Raji (cell line): Measurements from ENCODE around the gene USP48.

Experiments used
- POLR2A ChIP-seq: IDR thresholded peaks from 2 replicates; pipeline ENCODE4 v1.6.1; 2011; ENCODE audit warnings: low read depth, low read length, control low read depth; ENCODE audit not compliant: insufficient read depth

Gene USP48

DNA sequence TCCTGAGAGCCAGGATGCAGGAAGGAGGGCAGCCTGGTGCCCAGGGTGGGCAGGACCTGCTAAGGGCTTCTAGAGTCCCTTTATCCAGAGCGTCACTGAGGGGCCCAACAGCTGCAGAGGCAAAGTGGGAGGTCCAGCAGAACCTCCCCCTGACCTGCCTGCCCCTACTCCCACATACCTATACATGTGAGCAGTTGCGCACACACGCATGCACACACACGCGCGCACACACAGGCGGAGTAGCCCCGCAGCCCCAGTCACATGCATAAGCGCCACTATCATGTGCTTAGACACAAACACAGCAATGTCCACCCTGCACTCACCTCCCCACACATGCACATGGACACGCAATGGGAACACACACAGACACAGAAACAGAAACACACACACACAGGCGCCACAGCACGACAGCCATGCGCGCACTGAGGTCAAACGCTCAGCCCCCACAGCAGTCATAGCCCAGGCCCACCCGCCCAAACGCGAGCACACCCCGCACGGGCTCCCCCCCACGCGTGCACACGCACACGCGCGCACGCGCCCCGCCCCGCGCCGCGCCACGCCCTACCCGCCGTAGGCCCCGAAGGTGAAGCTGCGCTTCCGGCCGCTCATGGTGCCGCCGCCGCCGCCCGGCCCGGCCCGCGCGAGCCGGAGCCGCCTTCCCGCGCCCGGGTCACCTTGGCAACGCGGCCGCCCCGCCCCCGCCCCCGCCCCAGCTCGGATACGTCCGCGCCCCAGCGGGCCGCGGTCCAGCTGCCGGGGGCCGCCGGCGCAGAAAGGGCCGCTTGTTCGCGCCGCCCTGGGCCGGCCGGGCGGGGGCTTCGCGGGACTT lies 131.5 kb downstream of the USP48 start:
- no peak for TF ChIP-seq POLR2A

DNA sequence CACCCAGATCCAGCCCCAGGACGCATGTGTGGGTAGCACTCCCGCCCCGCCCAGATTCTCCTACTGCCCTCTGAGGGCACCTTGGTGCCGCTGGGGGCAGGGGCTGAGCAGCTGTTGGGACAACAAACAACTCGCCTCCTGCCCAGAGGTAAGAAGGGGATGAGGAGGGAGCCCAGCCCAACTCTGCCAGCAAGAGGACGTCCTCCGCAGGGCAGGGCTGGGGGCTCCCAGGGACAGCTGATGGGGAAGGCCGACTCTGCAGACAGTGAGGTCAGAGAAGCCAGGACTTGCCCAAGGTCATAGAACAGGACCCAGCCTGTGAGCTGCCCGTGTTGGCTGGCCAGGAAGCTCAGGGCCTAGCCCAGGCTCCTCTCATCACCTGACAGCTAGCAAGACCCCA lies 132.5 kb downstream of the USP48 start:
- no peak for TF ChIP-seq POLR2A

DNA sequence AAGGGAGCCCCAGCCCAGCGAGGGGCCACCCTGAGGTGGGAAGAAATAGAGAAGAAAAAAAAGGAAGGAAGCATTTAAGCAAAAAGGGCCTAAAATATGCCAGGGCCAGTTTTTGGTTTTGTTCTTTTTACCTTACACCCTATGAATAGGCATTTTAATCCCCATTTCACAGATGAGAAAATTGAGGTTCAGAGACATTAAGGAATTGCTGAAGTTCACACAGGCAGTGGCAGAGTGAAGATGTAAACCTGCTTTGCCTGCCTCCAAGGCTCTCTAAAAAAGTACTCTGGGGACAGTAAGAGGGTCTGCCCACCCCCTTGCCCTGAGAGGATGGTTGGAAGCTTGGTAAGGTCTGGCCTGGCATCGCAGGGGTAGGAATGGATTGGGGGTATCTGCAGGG lies 133.6 kb downstream of the USP48 start:
- no peak for TF ChIP-seq POLR2A

DNA sequence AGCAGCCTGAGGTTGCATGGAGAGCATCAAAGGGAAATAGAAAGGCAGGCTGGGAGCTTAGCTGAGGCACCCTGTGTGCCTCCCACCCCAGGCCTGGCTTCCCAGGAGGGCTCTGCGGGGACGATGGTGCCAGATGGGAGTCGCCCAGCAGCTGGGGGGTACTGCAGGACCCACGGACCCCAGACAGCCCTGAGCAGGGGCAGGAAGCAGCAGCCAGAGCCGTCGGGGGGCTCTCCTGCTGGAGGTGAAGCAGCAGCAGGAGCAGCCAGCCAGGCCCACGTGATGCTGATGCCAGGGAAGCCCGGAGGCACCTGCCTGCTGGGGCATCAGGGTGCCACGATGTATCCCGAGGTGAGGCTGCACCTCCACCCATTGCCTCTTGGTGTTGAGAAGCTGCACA lies 134.2 kb downstream of the USP48 start:
- TF ChIP-seq POLR2A: no peak

DNA sequence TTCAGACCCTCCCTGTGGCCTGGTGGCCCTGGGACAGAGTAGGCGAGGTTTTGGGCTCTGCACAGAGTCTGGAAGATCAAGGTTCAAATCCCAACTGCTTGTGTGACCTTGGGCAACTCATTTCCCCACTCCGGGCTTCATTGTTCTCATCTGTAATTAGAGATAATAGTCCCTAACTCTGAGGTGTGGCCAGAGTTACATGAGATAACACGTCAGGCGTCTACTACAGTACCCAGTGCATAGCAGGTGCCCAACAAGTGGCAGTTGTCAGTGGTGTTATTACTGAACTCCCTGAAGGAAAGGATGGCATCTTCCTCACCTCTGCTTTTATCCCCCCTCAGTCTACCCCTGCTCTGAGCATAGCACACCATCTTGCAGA lies 134.6 kb downstream of the USP48 start:
- no peak for TF ChIP-seq POLR2A

DNA sequence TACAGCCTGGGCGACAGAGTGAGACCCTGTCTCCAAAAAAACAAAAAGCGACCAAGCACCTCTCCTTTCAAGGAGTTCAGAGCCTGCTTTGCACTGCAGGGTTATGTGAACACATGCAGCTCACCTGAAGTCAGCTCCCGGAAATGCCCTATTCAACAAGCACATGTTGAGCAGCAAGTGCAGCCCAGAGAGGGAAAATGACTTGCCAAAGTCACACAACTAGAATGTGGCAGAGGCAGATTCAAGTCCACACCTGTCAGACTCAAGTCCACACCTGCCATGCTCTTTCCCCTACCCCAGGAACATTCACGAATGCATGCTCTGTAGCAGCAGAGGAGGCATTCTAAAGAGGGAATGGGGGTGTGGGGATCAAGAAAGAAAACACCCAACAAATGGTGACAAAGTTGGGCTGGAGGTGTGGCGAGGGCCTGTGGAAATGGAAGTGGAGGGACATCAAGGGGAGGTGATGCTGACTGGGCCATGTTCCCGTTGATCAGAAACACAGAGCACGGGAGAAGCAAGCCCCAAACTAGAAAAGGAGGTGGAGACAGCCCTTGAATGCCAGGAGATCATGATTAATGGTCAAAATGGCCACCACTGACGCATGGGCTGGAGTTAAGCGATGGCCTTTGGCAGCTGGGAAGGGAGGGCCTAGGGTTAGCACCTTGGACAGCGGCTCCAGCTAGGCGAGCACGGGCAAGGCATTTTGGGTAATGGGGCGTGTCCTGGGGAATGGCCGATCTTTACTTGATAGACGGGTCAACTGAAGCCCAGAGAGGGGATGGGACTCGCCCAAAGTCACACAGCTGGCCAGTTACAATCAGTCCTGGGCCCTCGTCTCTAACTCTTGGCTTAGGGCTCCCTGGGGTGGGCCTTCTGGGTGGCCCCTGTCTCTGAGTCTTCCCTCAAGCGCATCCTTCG lies 135.3 kb downstream of the USP48 start:
- no peak for TF ChIP-seq POLR2A

DNA sequence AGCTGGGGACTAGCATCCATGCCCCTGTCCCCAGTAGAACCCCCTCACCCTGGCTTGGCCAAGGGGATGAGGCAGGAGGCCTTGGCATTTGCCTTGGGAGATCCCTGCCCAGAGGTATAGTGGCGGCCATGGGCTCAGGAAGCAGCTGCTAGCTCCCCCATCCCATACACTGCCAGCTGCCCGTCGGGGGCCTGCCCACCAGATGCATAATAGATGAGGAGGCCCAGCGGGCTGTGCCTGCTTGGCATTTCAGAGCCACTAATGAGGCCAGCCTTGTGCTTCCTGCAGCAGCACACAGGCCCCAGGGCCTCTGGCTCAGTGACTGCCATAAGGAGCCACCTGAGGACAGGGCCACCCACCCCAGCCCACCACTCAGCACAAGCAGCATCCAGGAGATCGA lies 137.4 kb downstream of the USP48 start:
- TF ChIP-seq POLR2A: no peak

DNA sequence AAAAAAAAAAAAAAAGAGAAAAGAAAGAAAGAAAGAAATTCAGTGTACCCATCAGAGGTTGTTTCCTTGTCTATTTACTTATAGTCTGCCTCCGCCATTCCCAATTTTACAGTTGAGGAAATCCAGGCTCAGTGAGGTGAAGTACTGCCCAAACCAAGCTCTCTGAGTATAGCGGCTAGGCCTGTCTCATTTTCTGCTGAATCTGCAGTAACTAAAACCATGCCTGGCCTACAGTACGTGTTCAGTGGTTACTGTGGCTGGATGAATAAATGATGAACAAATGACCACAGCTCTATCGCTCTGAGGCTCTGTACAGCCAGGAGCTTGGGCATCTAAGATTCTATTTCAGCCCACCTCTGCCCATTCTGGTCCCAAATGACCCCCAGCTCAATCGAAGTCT lies 138.0 kb downstream of the USP48 start:
- TF ChIP-seq POLR2A: no peak

DNA sequence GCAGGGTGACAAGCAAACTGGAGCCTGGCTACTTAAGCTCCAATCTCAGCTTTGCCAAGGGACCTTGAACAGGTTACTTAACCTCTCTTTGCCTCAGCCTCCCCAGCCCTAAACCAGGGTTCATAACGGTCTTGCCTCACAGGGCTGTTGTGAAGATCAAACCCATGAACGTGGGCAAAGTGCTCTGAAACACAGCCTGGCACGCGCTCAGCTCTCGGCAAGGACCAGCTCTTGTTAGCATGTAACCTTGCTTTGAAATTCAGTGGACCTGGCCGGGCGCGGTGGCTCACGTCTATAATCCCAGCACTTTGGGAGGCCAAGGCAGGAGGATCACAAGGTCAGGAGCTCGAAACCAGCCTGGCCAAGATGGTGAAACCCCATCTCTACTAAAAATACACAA lies 138.6 kb downstream of the USP48 start:
- TF ChIP-seq POLR2A: no peak

DNA sequence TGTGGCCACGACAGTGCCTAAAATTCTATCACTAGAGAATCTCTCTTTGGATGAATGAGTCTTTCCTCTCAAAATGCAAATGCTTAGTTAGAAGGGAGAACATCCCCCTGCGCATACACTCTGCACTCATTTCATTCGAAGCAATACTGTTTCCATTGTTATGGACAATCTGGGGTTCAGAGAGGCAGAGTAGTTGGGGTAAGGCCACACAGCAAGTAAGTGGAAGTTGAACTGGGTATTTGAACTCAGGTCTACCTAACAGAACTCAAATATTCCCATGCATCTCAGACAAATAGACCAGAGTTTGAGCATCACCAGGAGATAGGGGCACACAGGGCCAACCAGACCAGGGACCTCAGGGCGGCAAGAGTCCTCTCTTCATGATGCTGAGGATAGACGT lies 139.3 kb downstream of the USP48 start:
- TF ChIP-seq POLR2A: no peak

DNA sequence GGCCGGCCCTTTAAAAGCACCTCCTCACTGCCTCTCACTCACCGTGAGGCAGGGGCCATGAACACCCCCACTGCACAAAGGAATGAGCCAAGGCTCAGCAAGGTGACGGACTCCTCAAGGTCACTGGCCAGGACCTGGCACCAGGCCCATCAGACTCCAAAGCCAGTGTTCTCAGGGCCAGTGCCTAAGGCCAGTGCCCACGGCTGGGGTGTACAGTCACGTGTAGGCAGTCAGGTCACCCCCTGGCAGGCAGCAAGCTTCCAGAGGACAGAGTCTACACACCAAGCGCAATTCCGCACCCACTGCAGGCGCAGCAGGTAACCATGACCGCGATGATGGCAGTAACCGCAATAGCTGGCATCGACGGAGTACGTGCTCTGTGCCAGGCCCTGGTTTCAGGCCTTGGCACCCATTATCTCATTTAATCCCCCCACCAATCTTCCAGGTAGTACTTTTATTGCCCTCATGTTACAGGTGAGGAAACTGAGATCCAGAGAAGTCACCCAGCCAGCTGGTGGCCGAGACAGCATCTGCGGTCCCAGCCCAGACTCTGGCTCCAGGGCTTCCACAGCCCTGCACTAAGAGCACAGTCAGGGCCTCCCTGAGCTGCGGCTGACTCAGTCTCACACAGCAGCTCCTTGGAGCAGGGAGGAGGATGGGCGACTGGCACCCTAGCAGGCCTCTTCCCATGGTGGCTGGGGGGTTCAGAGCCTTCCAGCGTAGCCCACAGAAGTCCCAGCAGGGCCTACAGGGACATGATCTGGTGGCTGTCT lies 140.8 kb downstream of the USP48 start:
- no peak for TF ChIP-seq POLR2A

DNA sequence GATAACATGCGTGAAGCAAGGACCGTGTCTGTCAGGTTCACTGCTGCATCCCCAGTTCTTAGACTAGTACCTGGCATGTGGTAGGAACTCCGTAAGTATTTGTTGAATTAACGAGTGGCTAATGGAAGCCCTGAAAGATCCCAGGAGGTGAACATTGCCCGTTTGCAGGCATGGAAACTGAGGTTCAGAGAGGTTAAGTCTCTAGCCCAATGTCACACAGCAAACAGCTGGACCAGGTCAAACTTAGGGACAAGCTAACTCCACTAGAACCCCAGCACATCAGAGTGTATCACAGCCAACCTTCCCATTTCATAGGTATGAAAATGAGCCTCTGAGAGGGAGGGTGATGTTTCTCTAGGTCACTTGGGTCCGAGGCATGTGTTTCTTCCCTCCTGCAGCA lies 141.4 kb downstream of the USP48 start:
- no peak for TF ChIP-seq POLR2A

DNA sequence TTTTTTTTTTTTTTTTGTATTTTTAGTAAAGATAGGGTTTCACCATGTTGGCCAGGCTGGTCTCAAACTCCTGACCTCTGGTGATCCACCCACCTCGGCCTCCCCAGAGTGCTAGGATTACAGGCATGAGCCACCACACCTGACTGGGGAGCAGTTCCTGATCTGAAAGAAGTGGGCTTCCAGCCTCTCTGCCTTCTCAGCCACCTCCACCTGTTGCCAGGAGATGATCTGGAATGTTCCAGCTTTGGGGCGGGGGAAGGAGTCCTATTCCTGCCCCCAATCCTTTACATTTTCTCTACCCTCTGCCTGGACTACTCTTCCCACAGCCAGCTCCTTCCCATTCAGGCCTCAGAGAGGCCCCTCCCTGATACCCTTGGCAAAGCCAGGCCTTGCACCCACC lies 141.9 kb downstream of the USP48 start:
- no peak for TF ChIP-seq POLR2A

DNA sequence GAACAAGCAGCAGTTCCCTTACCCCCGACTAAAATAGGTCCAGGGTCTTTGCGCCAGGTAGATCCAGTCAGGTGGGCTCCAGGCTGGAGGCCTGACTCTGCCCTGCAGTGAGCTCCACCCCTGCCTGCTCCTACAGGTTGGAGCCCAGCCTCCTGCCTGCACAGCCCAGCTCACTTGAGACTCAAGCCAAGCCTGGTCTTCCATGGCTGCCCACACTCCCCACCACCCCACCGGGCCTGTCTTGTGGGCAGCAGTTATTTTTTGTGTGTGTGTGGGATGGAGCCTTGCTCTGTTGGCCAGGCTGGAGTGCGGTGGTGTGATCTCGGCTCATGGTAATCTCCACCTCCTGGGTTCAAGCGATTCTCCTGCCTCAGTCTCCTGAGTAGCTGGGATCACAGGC lies 142.3 kb downstream of the USP48 start:
- TF ChIP-seq POLR2A: no peak

DNA sequence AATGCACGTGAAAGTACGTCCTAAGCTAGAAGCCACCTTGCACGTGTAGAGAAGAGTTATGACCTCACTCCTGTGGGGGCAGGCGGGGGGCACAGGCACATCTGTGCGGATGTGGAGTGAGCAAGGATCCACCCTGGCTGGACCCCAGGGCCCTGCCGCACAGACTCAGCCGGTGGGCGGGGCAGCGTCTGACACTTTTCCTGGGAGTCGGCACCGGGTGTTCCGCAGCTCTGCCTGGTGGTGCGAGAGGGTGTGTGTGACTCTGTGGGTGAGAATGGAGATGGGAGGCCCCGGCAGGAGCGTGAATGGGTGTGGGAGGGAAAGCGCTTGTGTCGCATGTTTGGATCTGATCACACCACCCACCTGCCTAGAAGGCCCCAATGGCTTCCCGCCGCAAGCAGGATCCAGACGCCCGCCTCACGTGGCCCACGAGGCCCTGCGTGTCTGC lies 143.3 kb downstream of the USP48 start:
- no peak for TF ChIP-seq POLR2A

DNA sequence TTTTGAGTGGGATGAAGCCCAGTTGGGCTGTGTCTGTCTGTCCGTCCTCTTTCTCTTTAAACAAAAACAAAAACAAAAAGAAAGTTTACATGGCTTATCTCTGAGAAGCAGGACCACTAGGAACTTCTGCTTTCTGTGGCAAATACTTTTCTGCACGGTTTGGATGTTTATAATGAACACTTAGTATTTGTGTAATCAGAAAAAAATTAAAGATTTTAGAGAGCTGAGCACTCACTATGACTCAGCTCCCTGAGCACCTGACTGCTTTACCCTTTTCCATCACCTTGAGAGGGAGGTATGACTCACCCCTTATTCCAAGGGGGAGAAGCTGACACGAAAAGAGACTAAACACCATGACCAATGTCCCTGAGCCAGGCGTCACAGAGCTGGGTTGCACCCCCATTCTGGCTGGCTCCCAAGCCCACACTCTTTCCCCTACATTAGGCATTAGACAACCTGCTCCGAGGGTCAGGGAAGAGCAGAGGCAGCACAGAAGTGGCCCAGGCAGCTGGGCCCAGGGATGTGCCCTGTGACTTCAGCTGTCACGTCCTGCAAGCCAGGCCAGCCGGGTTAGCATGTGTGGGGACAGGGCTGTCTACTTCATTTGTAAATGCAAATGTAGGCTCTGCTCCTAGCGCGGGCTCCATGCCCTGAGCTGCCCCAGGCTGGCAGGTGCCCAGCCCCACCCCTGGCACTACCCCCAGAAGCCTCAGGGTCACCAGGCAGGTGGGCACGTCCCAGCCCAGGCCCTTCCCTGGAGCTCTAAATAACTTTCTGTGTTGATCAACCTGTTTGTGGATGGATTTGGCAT lies 144.2 kb downstream of the USP48 start:
- no peak for TF ChIP-seq POLR2A
